Liver (tissue), 9 donors: ENCODE data around the gene ZFP62. TPM values are rescaled to one million over a fixed set of nuclear protein-coding genes. Genes with fewer than 3 reads are reported as not detected.

ENCODE experiments used
- DNase-seq: peaks from one replicate; pipeline ENCODE4 v3.0.0-alpha.2; 2017; ENCODE audit warnings: low spot score
- H3K27ac ChIP-seq, 2 donors: one replicate each; pipeline ENCODE4 v1.7.0; 2013; ENCODE audit warnings: inconsistent platforms in 2 of 2, low read length in 2 of 2, control low read depth in 1 of 2, low read depth in 1 of 2, mild to moderate bottlenecking in 1 of 2
- H3K27me3 ChIP-seq, 4 donors: one replicate each; pipeline versions ENCODE4 v1.6.1 to v1.7.0; 2013; ENCODE audit warnings: low read length in 3 of 4, inconsistent platforms in 1 of 4, mild to moderate bottlenecking in 1 of 4, moderate library complexity in 1 of 4; ENCODE audit not compliant: control insufficient read depth in 4 of 4, insufficient read depth in 4 of 4
- H3K36me3 ChIP-seq, 4 donors: one replicate each; pipeline versions ENCODE4 v1.6.1 to v1.7.0; 2013; ENCODE audit warnings: low read length in 3 of 4, mild to moderate bottlenecking in 3 of 4, low read depth in 1 of 4, moderate library complexity in 1 of 4; ENCODE audit not compliant: control insufficient read depth in 4 of 4, insufficient read depth in 3 of 4
- H3K4me1 ChIP-seq, 4 donors: one replicate each; pipeline versions ENCODE4 v1.6.1 to v1.7.0; 2013; ENCODE audit warnings: low read length in 3 of 4, mild to moderate bottlenecking in 3 of 4, moderate library complexity in 1 of 4; ENCODE audit not compliant: control insufficient read depth in 4 of 4, insufficient read depth in 4 of 4
- H3K4me3 ChIP-seq, 3 donors: one replicate each; pipeline versions ENCODE4 v1.6.1 to v1.7.0; 2013; ENCODE audit warnings: low read length in 3 of 3, control low read depth in 1 of 3, low read depth in 1 of 3, mild to moderate bottlenecking in 1 of 3
- H3K9ac ChIP-seq, 2 donors: one replicate each; pipeline ENCODE4 v1.7.0; 2013; ENCODE audit warnings: low read length in 2 of 2, mild to moderate bottlenecking in 2 of 2, moderate library complexity in 2 of 2, control low read depth in 1 of 2, low read depth in 1 of 2
- H3K9me3 ChIP-seq, 4 donors: one replicate each; pipeline versions ENCODE4 v1.6.1 to v1.7.0; 2013; ENCODE audit warnings: low read length in 3 of 4; ENCODE audit not compliant: control insufficient read depth in 4 of 4
- EGR1 ChIP-seq, 2 donors: IDR thresholded peaks; 2 replicates each; pipeline ENCODE4 v1.6.1; 2016 to 2018; ENCODE audit warnings: antibody characterized with exemption in 2 of 2, low read depth in 2 of 2
- FOXA1 ChIP-seq: IDR thresholded peaks from 2 replicates; pipeline ENCODE4 v1.6.1; 2016; ENCODE audit warnings: antibody characterized with exemption
- FOXA2 ChIP-seq: IDR thresholded peaks from 2 replicates; pipeline ENCODE4 v1.6.1; 2016; ENCODE audit warnings: antibody characterized with exemption
- GABPA ChIP-seq, 2 donors: IDR thresholded peaks in 1 of 2; conservative IDR thresholded peaks in 1 of 2; 2 replicates each; pipeline ENCODE4 v1.6.1; 2016; ENCODE audit warnings: antibody characterized with exemption in 2 of 2, mild to moderate bottlenecking in 1 of 2, moderate library complexity in 1 of 2
- HNF4A ChIP-seq, 2 donors: conservative IDR thresholded peaks; 2 replicates each; pipeline ENCODE4 v1.6.1; 2016; ENCODE audit warnings: antibody characterized with exemption in 2 of 2, mild to moderate bottlenecking in 2 of 2
- HNF4G ChIP-seq: IDR thresholded peaks from 2 replicates; pipeline ENCODE4 v1.6.1; 2016; ENCODE audit warnings: antibody characterized with exemption
- JUND ChIP-seq, 2 donors: IDR thresholded peaks; 2 replicates each; pipeline ENCODE4 v1.6.1; 2016; ENCODE audit warnings: antibody characterized with exemption in 2 of 2
- NR2F2 ChIP-seq: IDR thresholded peaks from 2 replicates; pipeline ENCODE4 v1.6.1; 2016; ENCODE audit warnings: antibody characterized with exemption
- RAD21 ChIP-seq, 2 donors: IDR thresholded peaks; 2 replicates each; pipeline ENCODE4 v1.6.1; 2016; ENCODE audit warnings: antibody characterized with exemption in 2 of 2, mild to moderate bottlenecking in 2 of 2
- RXRA ChIP-seq, 2 donors: IDR thresholded peaks; 2 replicates each; pipeline ENCODE4 v1.6.1; 2017 to 2018; ENCODE audit warnings: antibody characterized with exemption in 2 of 2, mild to moderate bottlenecking in 1 of 2
- SP1 ChIP-seq: IDR thresholded peaks from 2 replicates; pipeline ENCODE4 v1.6.1; 2018; ENCODE audit warnings: antibody characterized with exemption, mild to moderate bottlenecking
- TAF1 ChIP-seq: conservative IDR thresholded peaks from 2 replicates; pipeline ENCODE4 v1.6.1; 2016; ENCODE audit warnings: antibody characterized with exemption, mild to moderate bottlenecking
- YY1 ChIP-seq: IDR thresholded peaks from 2 replicates; pipeline ENCODE4 v1.6.1; 2016; ENCODE audit warnings: antibody characterized with exemption, mild to moderate bottlenecking
- WGBS: extraction: QIAGEN DNeasy Blood & Tissue Kit; methylation state at CpG from one replicate; pipeline ENCODE4 v1.1.7; 2013; 5-methylcytosine and 5-hydroxymethylcytosine counted together
- polyA plus RNA-seq, 2 donors: library from polyadenylated mRNA; stranded (reverse) in 1 of 2; unstranded in 1 of 2; fragments of 200-250 nt in 1 of 2; fragments of >200 nt in 1 of 2; fragmentation: Nextera tagmentation in 1 of 2; extraction: Ambion mirVana in 1 of 2; gene quantifications; one replicate each; pipeline versions ENCODE4 v1.2.1 to v1.2.3, GENCODE V29; 2013 to 2015
- total RNA-seq, 2 donors: library from RNA; depleted of rRNA; stranded (reverse); fragments of >200 nt; gene quantifications; one replicate each; pipeline ENCODE4 v1.2.3, GENCODE V29; 2014
- TF ChIP-seq, protein P1 (sequence below): IDR thresholded peaks from 2 replicates; pipeline ENCODE4 v1.6.1; 2016; ENCODE audit warnings: antibody characterized with exemption
- TF ChIP-seq, protein P2 (sequence below): fragments of 150-350 bp; IDR thresholded peaks from 2 replicates; pipeline ENCODE4 v1.5.1; 2017; ENCODE audit warnings: improper control_type of control experiment, low read depth, low read length; ENCODE audit not compliant: missing input control
- TF ChIP-seq, protein P3 (sequence below): IDR thresholded peaks from 2 replicates; pipeline ENCODE4 v1.6.1; 2016; ENCODE audit warnings: antibody characterized with exemption
- TF ChIP-seq, protein P4 (sequence below): IDR thresholded peaks from 2 replicates; pipeline ENCODE4 v1.6.1; 2016; ENCODE audit warnings: antibody characterized with exemption
- donor health status: healthy.
- donor health status: healthy.
- donor health status: healthy.
- donor health status: healthy.
- donor health status: healthy.

The ZFP62 gene
- total and polyA plus RNA-seq, 4 donors: 3.4 to 8.8 (median 5.7) TPM

DNA sequence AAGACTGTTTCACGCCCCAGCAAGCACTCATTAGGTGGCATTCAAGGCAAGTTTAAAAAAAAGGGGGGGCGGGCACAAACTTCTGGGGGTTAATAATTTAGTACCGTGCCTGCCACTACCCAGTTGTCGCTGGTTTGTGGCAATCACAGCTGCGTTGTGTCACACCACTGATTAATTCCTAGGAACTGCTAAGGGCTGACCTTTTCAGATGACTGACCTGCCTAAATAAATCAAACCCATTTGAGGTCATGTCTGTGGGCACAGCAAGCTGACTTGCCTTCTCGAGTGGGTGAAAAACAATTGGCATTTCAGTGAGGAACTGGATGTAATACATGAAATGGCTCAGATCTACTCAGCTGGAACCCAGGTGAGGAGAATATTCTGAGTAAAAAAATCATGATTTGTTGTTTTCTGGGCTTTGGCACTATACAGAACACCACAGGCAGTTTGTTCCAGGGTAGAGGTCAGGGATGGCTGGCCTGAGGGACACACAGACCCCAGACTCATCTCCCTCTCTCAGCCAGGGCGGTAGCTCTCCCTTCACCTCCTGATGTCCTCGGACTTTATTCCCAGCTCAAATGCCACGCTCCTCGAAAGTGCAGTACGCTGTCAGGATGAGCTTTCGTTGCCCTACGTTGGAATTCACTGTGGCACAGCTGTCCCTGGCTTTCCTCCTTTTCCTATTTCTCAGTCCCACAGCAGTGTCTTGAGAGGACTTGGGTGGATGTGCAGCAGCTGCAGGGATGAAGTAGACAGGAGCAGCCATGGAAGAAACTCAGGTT lies 43.0 kb downstream of the ZFP62 start:
- no peaks in the 10 kb centered on the region for H3K27me3 ChIP-seq
- no peak overlapping the region for H3K9ac ChIP-seq
- H3K9me3 ChIP-seq: no peaks in the 10 kb centered on the region
- H3K4me1 ChIP-seq: peaks cover 0 to 2% (median 0%) of the 10 kb centered on the region in 4 donors
- TF ChIP-seq JUND (IDR thresholded peaks at IDR 0.05) (no peak), TAF1 (no peak), FOXA2 (no peak), RAD21 (IDR thresholded peaks at IDR 0.05) (no peak), FOXA1 (no peak), RXRA (IDR thresholded peaks at IDR 0.05) (no peak), SP1 (no peak), NR2F2 (no peak), GABPA (IDR thresholded peaks at IDR 0.05 in 1 of 2, conservative IDR thresholded peaks at IDR 0.05 in 1 of 2) (no peak), YY1 (no peak)
- TF ChIP-seq, protein P1, sequence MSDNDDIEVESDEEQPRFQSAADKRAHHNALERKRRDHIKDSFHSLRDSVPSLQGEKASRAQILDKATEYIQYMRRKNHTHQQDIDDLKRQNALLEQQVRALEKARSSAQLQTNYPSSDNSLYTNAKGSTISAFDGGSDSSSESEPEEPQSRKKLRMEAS: no peak
- TF ChIP-seq, protein P2, sequence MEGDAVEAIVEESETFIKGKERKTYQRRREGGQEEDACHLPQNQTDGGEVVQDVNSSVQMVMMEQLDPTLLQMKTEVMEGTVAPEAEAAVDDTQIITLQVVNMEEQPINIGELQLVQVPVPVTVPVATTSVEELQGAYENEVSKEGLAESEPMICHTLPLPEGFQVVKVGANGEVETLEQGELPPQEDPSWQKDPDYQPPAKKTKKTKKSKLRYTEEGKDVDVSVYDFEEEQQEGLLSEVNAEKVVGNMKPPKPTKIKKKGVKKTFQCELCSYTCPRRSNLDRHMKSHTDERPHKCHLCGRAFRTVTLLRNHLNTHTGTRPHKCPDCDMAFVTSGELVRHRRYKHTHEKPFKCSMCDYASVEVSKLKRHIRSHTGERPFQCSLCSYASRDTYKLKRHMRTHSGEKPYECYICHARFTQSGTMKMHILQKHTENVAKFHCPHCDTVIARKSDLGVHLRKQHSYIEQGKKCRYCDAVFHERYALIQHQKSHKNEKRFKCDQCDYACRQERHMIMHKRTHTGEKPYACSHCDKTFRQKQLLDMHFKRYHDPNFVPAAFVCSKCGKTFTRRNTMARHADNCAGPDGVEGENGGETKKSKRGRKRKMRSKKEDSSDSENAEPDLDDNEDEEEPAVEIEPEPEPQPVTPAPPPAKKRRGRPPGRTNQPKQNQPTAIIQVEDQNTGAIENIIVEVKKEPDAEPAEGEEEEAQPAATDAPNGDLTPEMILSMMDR: no peak
- TF ChIP-seq, protein P3, sequence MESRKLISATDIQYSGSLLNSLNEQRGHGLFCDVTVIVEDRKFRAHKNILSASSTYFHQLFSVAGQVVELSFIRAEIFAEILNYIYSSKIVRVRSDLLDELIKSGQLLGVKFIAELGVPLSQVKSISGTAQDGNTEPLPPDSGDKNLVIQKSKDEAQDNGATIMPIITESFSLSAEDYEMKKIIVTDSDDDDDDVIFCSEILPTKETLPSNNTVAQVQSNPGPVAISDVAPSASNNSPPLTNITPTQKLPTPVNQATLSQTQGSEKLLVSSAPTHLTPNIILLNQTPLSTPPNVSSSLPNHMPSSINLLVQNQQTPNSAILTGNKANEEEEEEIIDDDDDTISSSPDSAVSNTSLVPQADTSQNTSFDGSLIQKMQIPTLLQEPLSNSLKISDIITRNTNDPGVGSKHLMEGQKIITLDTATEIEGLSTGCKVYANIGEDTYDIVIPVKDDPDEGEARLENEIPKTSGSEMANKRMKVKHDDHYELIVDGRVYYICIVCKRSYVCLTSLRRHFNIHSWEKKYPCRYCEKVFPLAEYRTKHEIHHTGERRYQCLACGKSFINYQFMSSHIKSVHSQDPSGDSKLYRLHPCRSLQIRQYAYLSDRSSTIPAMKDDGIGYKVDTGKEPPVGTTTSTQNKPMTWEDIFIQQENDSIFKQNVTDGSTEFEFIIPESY: no peak
- WGBS: 74% methylated on average over 13 of the region's 13 CpGs
- no peak overlapping the region for H3K4me3 ChIP-seq
- DNase-seq: no peak
- peak overlapping the region in 1 of 2 donors; percentile 53 for H3K27ac ChIP-seq
- H3K36me3 ChIP-seq: no peaks in the 10 kb centered on the region

DNA sequence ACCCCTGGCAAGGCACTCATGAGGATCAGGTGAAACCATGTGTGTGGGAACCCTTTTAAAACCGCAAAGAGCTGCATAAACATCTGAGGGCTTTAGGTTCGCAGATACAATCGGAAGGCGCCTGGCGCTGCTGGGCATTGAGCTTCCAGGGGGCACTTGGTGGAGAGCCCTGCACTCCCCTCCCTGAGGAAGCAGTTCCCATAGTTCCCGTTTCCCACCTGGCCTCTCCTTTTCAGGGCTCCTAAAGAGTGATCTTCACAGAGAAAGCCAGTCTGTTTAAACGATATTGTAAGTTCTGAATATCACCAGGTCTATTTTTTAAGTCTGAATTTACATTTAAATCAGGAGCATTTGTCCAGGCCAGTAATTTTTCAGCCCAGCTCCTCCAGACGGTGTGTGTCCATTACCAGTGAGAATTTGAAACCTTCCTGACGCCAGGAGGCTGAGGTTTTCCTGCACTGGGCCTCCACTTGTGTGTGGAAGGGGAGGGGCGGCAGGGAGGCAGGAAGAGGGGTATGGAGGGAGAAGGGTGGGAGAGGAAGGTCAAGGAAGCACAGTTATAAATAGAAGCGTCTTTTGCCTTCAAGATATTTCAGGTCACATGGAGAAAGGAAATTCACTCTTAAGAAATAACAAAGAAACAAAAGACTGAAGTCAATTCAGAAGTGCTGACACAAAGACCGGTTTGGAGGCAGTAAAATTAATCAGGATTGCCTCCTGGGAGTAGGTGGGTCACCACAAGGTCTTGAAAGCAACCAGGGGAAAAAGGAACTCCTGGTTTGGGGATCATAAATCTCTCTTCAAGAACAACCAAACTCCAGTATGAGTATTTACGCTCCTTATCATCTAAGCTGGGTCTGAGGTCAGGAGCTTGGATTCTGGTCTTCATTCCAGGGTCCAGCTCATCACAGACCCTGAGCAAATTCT lies 44.2 kb downstream of the ZFP62 start:
- 68% methylated on average over 13 of the region's 13 CpGs for WGBS
- DNase-seq: no peak
- Histone ChIP-seq H3K4me1 (peaks cover 0 to 2% (median under 1%) of the 10 kb centered on the region in 4 donors), H3K4me3 (no peak overlapping the region), H3K9me3 (no peaks in the 10 kb centered on the region), H3K27me3 (no peaks in the 10 kb centered on the region), H3K27ac (peak overlapping the region; percentile 46 to 56), H3K36me3 (no peaks in the 10 kb centered on the region), H3K9ac (no peak overlapping the region)
- TF ChIP-seq FOXA1 (no peak), TAF1 (no peak), HNF4G (no peak), GABPA (IDR thresholded peaks at IDR 0.05 in 1 of 2, conservative IDR thresholded peaks at IDR 0.05 in 1 of 2) (no peak), RXRA (IDR thresholded peaks at IDR 0.05) (peak; percentile 20 to 37), HNF4A (conservative IDR thresholded peaks at IDR 0.05) (no peak), EGR1 (IDR thresholded peaks at IDR 0.05; ENCODE audit: low read depth in 2 of 2) (no peak), YY1 (no peak), FOXA2 (no peak), RAD21 (IDR thresholded peaks at IDR 0.05) (no peak), SP1 (peak; percentile 53), NR2F2 (peak; percentile 93), JUND (IDR thresholded peaks at IDR 0.05) (no peak)
- TF ChIP-seq, protein P3: no peak
- TF ChIP-seq, protein P1: peak; percentile 13
- TF ChIP-seq, protein P2: no peak
- TF ChIP-seq, protein P4, sequence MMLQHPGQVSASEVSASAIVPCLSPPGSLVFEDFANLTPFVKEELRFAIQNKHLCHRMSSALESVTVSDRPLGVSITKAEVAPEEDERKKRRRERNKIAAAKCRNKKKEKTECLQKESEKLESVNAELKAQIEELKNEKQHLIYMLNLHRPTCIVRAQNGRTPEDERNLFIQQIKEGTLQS: no peak
